SU-DHL-6 (cell line): ENCODE results near the gene DMRT3.

Experiments used
- CTCF ChIP-seq: fragments of 200-600 bp; sonication (generic); IDR thresholded peaks from one replicate; pipeline ENCODE4 v1.5.1; 2017; ENCODE audit warnings: antibody characterized with exemption, mild to moderate bottlenecking, low read length, moderate library complexity; ENCODE audit not compliant: insufficient read depth, poor library complexity, severe bottlenecking
- EZH2phosphoT487 ChIP-seq: fragments of 200-600 bp; sonication (generic), shearing (Covaris generic); conservative IDR thresholded peaks from 2 replicates; pipeline ENCODE4 v1.6.1; 2018; ENCODE audit warnings: mild to moderate bottlenecking, antibody characterized with exemption, low read length, moderate library complexity, mixed read lengths

- TF ChIP-seq CTCF, result no peak
- no peak for TF ChIP-seq EZH2phosphoT487
Observed at GRCh38 chr9:1014640-1015039, 38.2 kb downstream of the DMRT3 start.
